HEK293 (cell line): Measurements from ENCODE around the gene FZD10.

Experiments used
- CTCF ChIA-PET: fragments of 350-600 bp; formaldehyde crosslinking; extraction: SDS; loops from one replicate; lab custom pipeline; 2021; ENCODE audit warnings: antibody characterized with exemption; lab: Yijun Ruan, JAX
- POLR2A ChIA-PET: fragments of 300-600 bp; formaldehyde crosslinking; extraction: SDS; loops from one replicate; lab custom pipeline; 2020; ENCODE audit warnings: antibody characterized with exemption, inconsistent platforms; lab: Yijun Ruan, JAX
- H3K27ac ChIP-seq: fragments of 200-500 bp; sonication (Bioruptor generic); 2 replicates; pipeline ENCODE4 v1.5.1; 2014; ENCODE audit warnings: low read depth, low read length, control low read depth, inconsistent platforms; ENCODE audit errors: extremely low read depth
- H3K36me3 ChIP-seq, 2 experiments: fragments of 200-500 bp in 1 of 2; sonication (Bioruptor generic) in 1 of 2; 1 replicate in 1 of 2; 2 replicates in 1 of 2; pipeline ENCODE4 v1.5.1; 2014 to 2017; ENCODE audit warnings: inconsistent platforms in 2 of 2, low read length in 2 of 2; ENCODE audit not compliant: control insufficient read depth in 2 of 2, insufficient read depth in 1 of 2
- H3K4me1 ChIP-seq: fragments of 200-500 bp; sonication (Bioruptor generic); 2 replicates; pipeline ENCODE4 v1.5.1; 2014; ENCODE audit warnings: mild to moderate bottlenecking, low read length, inconsistent platforms; ENCODE audit not compliant: control insufficient read depth, insufficient read depth
- H3K4me3 ChIP-seq: 2 replicates; pipeline ENCODE4 v1.5.1; 2011; ENCODE audit warnings: low read depth, mild to moderate bottlenecking, control low read depth, low read length, moderate library complexity
- H3K9me3 ChIP-seq: fragments of 200-500 bp; sonication (Bioruptor generic); 2 replicates; pipeline ENCODE4 v1.5.1; 2014; ENCODE audit warnings: low read depth, low read length, inconsistent platforms; ENCODE audit not compliant: control insufficient read depth, insufficient read depth
- EGR2 ChIP-seq: fragments of 450-650 bp; formaldehyde crosslinking; IDR thresholded peaks from 2 replicates; pipeline ENCODE4 v1.5.1; 2016; ENCODE audit warnings: low read depth, missing biosample characterization, missing genetic modification characterization
- GLI2 ChIP-seq: fragments of 450-650 bp; formaldehyde crosslinking; IDR thresholded peaks from 2 replicates; pipeline ENCODE4; 2017; ENCODE audit warnings: missing biosample characterization, missing genetic modification characterization, low read depth, borderline replicate concordance
- HOXD13 ChIP-seq: sonication (generic); formaldehyde crosslinking; IDR thresholded peaks from 2 replicates; pipeline ENCODE4 v1.8.0; 2022; ENCODE audit warnings: missing genetic modification reagents, borderline replicate concordance
- OSR2 ChIP-seq: fragments of 450-650 bp; formaldehyde crosslinking; IDR thresholded peaks from 2 replicates; pipeline ENCODE4 v1.5.1; 2016; ENCODE audit warnings: missing biosample characterization, missing genetic modification characterization
- PRDM1 ChIP-seq: fragments of 450-650 bp; formaldehyde crosslinking; IDR thresholded peaks from 2 replicates; pipeline ENCODE4; 2016; ENCODE audit warnings: missing biosample characterization, missing genetic modification characterization
- REST ChIP-seq: fragments of 450-650 bp; formaldehyde crosslinking; IDR thresholded peaks from 2 replicates; pipeline ENCODE4 v1.5.1; 2016; ENCODE audit warnings: missing biosample characterization, missing genetic modification characterization
- SETDB1 ChIP-seq: IDR thresholded peaks from one replicate; pipeline ENCODE4 v1.6.1; 2017; ENCODE audit warnings: mild to moderate bottlenecking, low read length, moderate library complexity, mixed read lengths; ENCODE audit not compliant: insufficient read length
- SP3 ChIP-seq: fragments of 450-650 bp; formaldehyde crosslinking; IDR thresholded peaks from 2 replicates; pipeline ENCODE4 v1.5.1; 2016; ENCODE audit warnings: missing biosample characterization, missing genetic modification characterization
- ZFHX2 ChIP-seq: fragments of 450-650 bp; formaldehyde crosslinking; conservative IDR thresholded peaks from 2 replicates; pipeline ENCODE4 v1.5.1; 2016; ENCODE audit warnings: missing biosample characterization, missing genetic modification characterization
- ZNF114 ChIP-seq: fragments of 450-650 bp; formaldehyde crosslinking; IDR thresholded peaks from 2 replicates; pipeline ENCODE4 v1.5.0; 2017; ENCODE audit warnings: missing biosample characterization, missing genetic modification characterization
- ZNF157 ChIP-seq: fragments of 450-650 bp; formaldehyde crosslinking; IDR thresholded peaks from 2 replicates; pipeline ENCODE4 v1.5.1; 2016; ENCODE audit warnings: missing biosample characterization, missing genetic modification characterization
- ZNF223 ChIP-seq: fragments of 450-650 bp; formaldehyde crosslinking; IDR thresholded peaks from 2 replicates; pipeline ENCODE4 v1.5.1; 2016; ENCODE audit warnings: missing biosample characterization, missing genetic modification characterization
- ZNF26 ChIP-seq: fragments of 450-650 bp; formaldehyde crosslinking; IDR thresholded peaks from 2 replicates; pipeline ENCODE4 v1.5.1; 2016; ENCODE audit warnings: missing biosample characterization, missing genetic modification characterization
- ZNF266 ChIP-seq: fragments of 450-650 bp; formaldehyde crosslinking; IDR thresholded peaks from 2 replicates; pipeline ENCODE4 v1.5.1; 2016; ENCODE audit warnings: missing biosample characterization, missing genetic modification characterization, low read depth
- ZNF391 ChIP-seq: fragments of 450-650 bp; formaldehyde crosslinking; IDR thresholded peaks from 2 replicates; pipeline ENCODE4 v1.5.1; 2016; ENCODE audit warnings: low read depth, missing biosample characterization, missing genetic modification characterization, borderline replicate concordance
- ZNF433 ChIP-seq: fragments of 450-650 bp; formaldehyde crosslinking; IDR thresholded peaks from 2 replicates; pipeline ENCODE4 v1.5.1; 2016; ENCODE audit warnings: missing biosample characterization, missing genetic modification characterization, low read depth
- ZNF473 ChIP-seq: fragments of 450-650 bp; formaldehyde crosslinking; IDR thresholded peaks from 2 replicates; pipeline ENCODE4 v1.5.1; 2017; ENCODE audit warnings: missing biosample characterization, missing genetic modification characterization
- ZNF510 ChIP-seq: fragments of 450-650 bp; formaldehyde crosslinking; IDR thresholded peaks from 2 replicates; pipeline ENCODE4 v1.5.1; 2018; ENCODE audit warnings: mild to moderate bottlenecking, missing genetic modification characterization, missing biosample characterization; ENCODE audit not compliant: insufficient replicate concordance
- ZNF596 ChIP-seq: fragments of 450-650 bp; IDR thresholded peaks from 2 replicates; pipeline ENCODE4 v1.5.0; 2018; ENCODE audit warnings: missing biosample characterization, mild to moderate bottlenecking, missing genetic modification characterization, moderate library complexity
- ZNF660 ChIP-seq: fragments of 450-650 bp; IDR thresholded peaks from 2 replicates; pipeline ENCODE4 v1.5.1; 2018; ENCODE audit warnings: missing biosample characterization, mild to moderate bottlenecking, missing genetic modification characterization
- ZNF701 ChIP-seq: fragments of 450-650 bp; formaldehyde crosslinking; IDR thresholded peaks from 2 replicates; pipeline ENCODE4 v1.5.1; 2016; ENCODE audit warnings: missing biosample characterization, missing genetic modification characterization
- ZNF76 ChIP-seq: fragments of 450-650 bp; formaldehyde crosslinking; IDR thresholded peaks from 2 replicates; pipeline ENCODE4; 2016; ENCODE audit warnings: low read depth, missing biosample characterization, missing genetic modification characterization, borderline replicate concordance
- ZSCAN30 ChIP-seq: fragments of 450-650 bp; IDR thresholded peaks from 2 replicates; pipeline ENCODE4 v1.5.1; 2018; ENCODE audit warnings: missing biosample characterization, mild to moderate bottlenecking, missing genetic modification characterization, moderate library complexity

Gene FZD10

DNA sequence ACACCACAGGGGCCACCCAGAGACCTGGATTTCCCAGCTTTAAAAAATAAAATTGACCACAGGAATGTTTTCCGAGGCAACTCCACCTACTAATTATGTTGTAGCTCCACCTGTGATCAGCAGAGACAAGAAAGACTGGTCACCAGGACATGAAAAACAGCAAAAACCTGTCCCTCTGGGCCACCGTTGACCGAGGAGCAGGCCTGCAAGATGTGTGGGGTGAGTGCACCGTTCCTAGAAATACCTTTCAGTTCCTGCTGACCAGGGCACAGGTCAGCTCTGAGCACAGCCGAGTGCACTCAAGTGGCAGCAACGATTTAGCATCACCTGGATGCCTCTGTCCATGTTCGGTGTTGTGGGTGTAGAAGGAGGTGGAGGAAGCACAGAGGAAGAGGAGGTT lies 16.9 kb downstream of the FZD10 start (continued):
- TF ChIP-seq ZFHX2 = no peak
- TF ChIP-seq ZNF391 (tag by site-specific recombination) = no peak
- TF ChIP-seq ZNF433 (tag by site-specific recombination) = no peak
- TF ChIP-seq ZNF510 (tag by site-specific recombination) = no peak
- TF ChIP-seq ZNF223 = no peak
- no peak for TF ChIP-seq HOXD13
- no peak for TF ChIP-seq ZNF26
- TF ChIP-seq GLI2 (tag by site-specific recombination) = no peak
- TF ChIP-seq ZNF266 = no peak

DNA sequence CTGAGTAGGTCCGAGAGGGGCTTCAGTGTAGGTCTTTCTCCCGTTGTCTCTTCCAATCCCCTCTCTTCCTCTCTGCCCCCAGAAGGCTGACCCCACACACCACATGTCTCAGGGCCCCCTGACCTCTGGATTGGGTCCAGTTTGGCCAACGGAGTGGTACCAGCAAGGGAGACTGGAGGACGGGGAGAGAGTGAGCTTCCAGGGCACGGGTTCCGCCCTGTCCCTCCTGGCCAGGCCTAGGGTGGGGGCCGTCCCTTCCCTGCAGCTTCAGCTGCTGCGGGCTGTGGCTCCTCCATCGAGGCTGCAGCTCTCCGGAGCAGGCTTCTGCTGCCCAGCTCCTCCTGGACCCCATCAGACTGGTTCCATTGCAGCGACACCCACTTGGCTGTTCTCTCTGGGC lies 17.4 kb downstream of the FZD10 start:
- Histone ChIP-seq H3K27ac (no peak overlapping the region), H3K36me3 (no peaks in the 10 kb centered on the region), H3K4me1 (no peaks in the 10 kb centered on the region), H3K4me3 (no peak overlapping the region), H3K9me3 (no peaks in the 10 kb centered on the region)
- no peak for TF ChIP-seq REST (tag by site-specific recombination)
- TF ChIP-seq ZNF76 (tag by site-specific recombination) = no peak
- TF ChIP-seq OSR2 (tag by site-specific recombination) = no peak
- TF ChIP-seq SETDB1 = no peak
- no peak for TF ChIP-seq ZNF510 (tag by site-specific recombination)
- no peak for TF ChIP-seq ZSCAN30 (tag by site-specific recombination)
- TF ChIP-seq SP3 (tag by site-specific recombination) = no peak
- TF ChIP-seq ZNF157 (tag by site-specific recombination) = no peak
- no peak for TF ChIP-seq ZNF473 (tag by site-specific recombination)
- TF ChIP-seq ZNF596 = no peak
- no peak for TF ChIP-seq PRDM1 (tag by site-specific recombination)
- TF ChIP-seq ZNF114 (tag by site-specific recombination) = no peak
- no peak for TF ChIP-seq ZNF701 (tag by site-specific recombination)
- TF ChIP-seq ZNF660 (tag by site-specific recombination) = no peak
- TF ChIP-seq EGR2 (tag by site-specific recombination) = no peak
- POLR2A ChIA-PET = no interaction called here
- CTCF ChIA-PET = no interaction called here
